Endothelial cell of umbilical vein (primary cell): ENCODE data around the gene DLGAP1. TPM values are rescaled to one million over a fixed set of nuclear protein-coding genes. Genes with fewer than 3 reads are reported as not detected.

Experiments used
- BruUV-seq: library from RNA; stranded (reverse); fragments of 400-500 nt; replicated peaks from 2 replicates; lab custom pipeline; 2021; lab: Mats Ljungman, UMichigan
- CTCF ChIA-PET: fragments of 300-600, 350-600 bp; sonication (Branson Sonifier 250); formaldehyde crosslinking; loops from one replicate; lab custom pipeline; 2021; ENCODE audit warnings: antibody characterized with exemption, inconsistent platforms; lab: Charles Lee
- POLR2A ChIA-PET: fragments of 300-600, 350-600 bp; sonication (Branson Sonifier 250); formaldehyde crosslinking; loops from one replicate; lab custom pipeline; 2021; ENCODE audit warnings: antibody characterized with exemption, inconsistent platforms; lab: Charles Lee
- DNase-seq: peaks from one replicate; pipeline ENCODE4 v3.0.0-alpha.2; 2011; ENCODE audit warnings: low read depth, low spot score
- FAIRE-seq: peaks from 2 replicates; lab custom pipeline; 2011; peaks lifted over from hg19 to GRCh38; lab: Jason Lieb, UNC
- H2AFZ ChIP-seq: 2 replicates; pipeline ENCODE4 v1.6.0; 2012; ENCODE audit warnings: low read depth, low read length, control low read depth, inconsistent platforms
- H3K27ac ChIP-seq: 2 replicates; pipeline ENCODE4 v1.5.1; 2011; ENCODE audit warnings: low read depth, mild to moderate bottlenecking, control low read depth, low read length, moderate library complexity; ENCODE audit not compliant: insufficient read depth
- H3K27me3 ChIP-seq, 2 experiments: 2 replicates each; pipeline versions ENCODE4 v1.6.0 to v1.6.1; 2011; ENCODE audit warnings: low read length in 2 of 2, mixed read lengths in 1 of 2; ENCODE audit not compliant: control insufficient read depth in 2 of 2, insufficient read depth in 2 of 2
- H3K36me3 ChIP-seq, 2 experiments: 2 replicates in 1 of 2; 3 replicates in 1 of 2; pipeline ENCODE4 v1.5.1; 2011; ENCODE audit warnings: low read length in 2 of 2, mild to moderate bottlenecking in 1 of 2, moderate library complexity in 1 of 2; ENCODE audit not compliant: control insufficient read depth in 2 of 2, insufficient read depth in 2 of 2; ENCODE audit errors: extremely low read depth in 1 of 2
- H3K4me1 ChIP-seq: 3 replicates; pipeline ENCODE4 v1.5.1; 2011; ENCODE audit warnings: mild to moderate bottlenecking, low read length; ENCODE audit not compliant: control insufficient read depth, insufficient read depth; ENCODE audit errors: extremely low read depth
- H3K4me2 ChIP-seq: 2 replicates; pipeline ENCODE4 v1.6.1; 2011; ENCODE audit warnings: low read length, control low read depth, mixed read lengths; ENCODE audit not compliant: insufficient read depth
- H3K4me3 ChIP-seq, 3 experiments: fragments of 200-600 bp in 1 of 3; sonication (generic), shearing (Covaris generic) in 1 of 3; replicated peaks in 1 of 3; 2 replicates each; pipeline ENCODE4 v1.5.1; 2011 to 2016; ENCODE audit warnings: control low read depth in 3 of 3, low read length in 3 of 3, mild to moderate bottlenecking in 2 of 3, inconsistent platforms in 1 of 3, low read depth in 1 of 3, moderate library complexity in 1 of 3; ENCODE audit not compliant: insufficient read depth in 1 of 3
- H3K79me2 ChIP-seq: 2 replicates; pipeline ENCODE4 v1.6.0; 2012; ENCODE audit warnings: low read length, inconsistent platforms; ENCODE audit not compliant: control insufficient read depth, insufficient read depth
- H3K9ac ChIP-seq: replicated peaks from 2 replicates; pipeline ENCODE3; 2011; ENCODE audit warnings: low read length, control low read depth; ENCODE audit not compliant: insufficient read depth; ENCODE audit errors: extremely low read depth
- H3K9me1 ChIP-seq: replicated peaks from 3 replicates; pipeline ENCODE4 v1.6.0; 2011; ENCODE audit warnings: mild to moderate bottlenecking, low read length; ENCODE audit not compliant: control insufficient read depth, insufficient read depth; ENCODE audit errors: extremely low read depth
- H3K9me3 ChIP-seq: replicated peaks from 2 replicates; pipeline ENCODE4 v1.5.1; 2012; ENCODE audit warnings: low read length, inconsistent platforms; ENCODE audit not compliant: control insufficient read depth, insufficient read depth
- H4K20me1 ChIP-seq: replicated peaks from 2 replicates; pipeline ENCODE3; 2011; ENCODE audit warnings: mild to moderate bottlenecking, low read length; ENCODE audit not compliant: control insufficient read depth, insufficient read depth; ENCODE audit errors: extremely low read depth
- CTCF ChIP-seq, 2 donors: IDR thresholded peaks; 1 replicate in 1 of 2; 2 replicates in 1 of 2; pipeline ENCODE4 v1.5.1; 2011; ENCODE audit warnings: low read length in 2 of 2, mild to moderate bottlenecking in 2 of 2, moderate library complexity in 2 of 2, control low read depth in 1 of 2, inconsistent platforms in 1 of 2, low read depth in 1 of 2; ENCODE audit not compliant: insufficient read depth in 1 of 2; ENCODE audit errors: extremely low read depth in 1 of 2
- EZH2 ChIP-seq: IDR thresholded peaks from 2 replicates; pipeline ENCODE4 v1.6.1; 2012; ENCODE audit warnings: borderline replicate concordance, low read depth, mild to moderate bottlenecking, moderate library complexity, low read length, inconsistent platforms; ENCODE audit not compliant: severe bottlenecking
- FOS ChIP-seq: IDR thresholded peaks from 2 replicates; pipeline ENCODE4 v1.6.1; 2011; ENCODE audit warnings: mild to moderate bottlenecking, low read length, moderate library complexity, borderline replicate concordance; ENCODE audit not compliant: insufficient read depth
- GATA2 ChIP-seq: IDR thresholded peaks from 2 replicates; pipeline ENCODE4 v1.7.0; 2011; ENCODE audit warnings: low read depth, mild to moderate bottlenecking, moderate library complexity, mixed read lengths, low read length; ENCODE audit not compliant: insufficient read length, insufficient read depth
- JUN ChIP-seq: IDR thresholded peaks from 2 replicates; pipeline ENCODE4 v1.6.1; 2011; ENCODE audit warnings: borderline replicate concordance, low read depth; ENCODE audit not compliant: insufficient read length, insufficient read depth
- MYC ChIP-seq: IDR thresholded peaks from one replicate; pipeline ENCODE4 v1.6.1; 2011; ENCODE audit warnings: mild to moderate bottlenecking, low read depth, low read length
- POLR2A ChIP-seq: IDR thresholded peaks from 2 replicates; pipeline ENCODE4 v1.6.1; 2012; ENCODE audit warnings: low read depth, mild to moderate bottlenecking, control low read depth, low read length
- POLR2AphosphoS5 ChIP-seq: IDR thresholded peaks from 2 replicates; pipeline ENCODE4 v1.6.1; 2012; ENCODE audit warnings: low read depth, mild to moderate bottlenecking, control low read depth, low read length, moderate library complexity; ENCODE audit not compliant: insufficient read depth
- dilution Hi-C: fragments of 300-500 bp; cut with MboI; formaldehyde crosslinking; loops from one replicate; pipeline ENCODE4 v1.15.0; 2019; ENCODE audit warnings: low sequenced_read_pairs; ENCODE audit not compliant: extremely low pct_ligation_motif_present
- intact Hi-C: fragments of 100-400 bp; cut with micrococcal nuclease; formaldehyde crosslinking; loops from one replicate; pipeline ENCODE4 v1.10.0; 2022
- polyA plus RNA-seq, 4 experiments: library from polyadenylated mRNA; depleted of rRNA in 3 of 4; stranded (reverse) in 3 of 4; unstranded in 1 of 4; fragments of >200 nt; gene quantifications; 2 replicates each; pipeline versions ENCODE4 v1.2.1 to v1.2.3, GENCODE V29; 2011 to 2012; ENCODE audit warnings: missing spikeins in 1 of 4
- total RNA-seq: library from RNA; stranded (reverse); gene quantifications from 2 replicates; pipeline ENCODE4 v1.2.3, GENCODE V29; 2021
- TF ChIP-seq, protein P1 (sequence below): IDR thresholded peaks from 2 replicates; pipeline ENCODE4 v1.6.1; 2011; ENCODE audit not compliant: insufficient read depth, insufficient read length

The DLGAP1 gene
- total and polyA plus RNA-seq, 2 donors (not counting 3 experiments of a cell fraction or from before 2014, with no cell fraction given) = 0.04 TPM; not detected in 1

GRCh38 chr18:4251206-4251605 lies 203.9 kb downstream of the DLGAP1 start:
- no peak overlapping the region for H2AFZ ChIP-seq
- no peaks in the 10 kb centered on the region for H3K27me3 ChIP-seq
- intact Hi-C loops (no loop called here), dilution Hi-C loops (no loop called here)
- no peak for TF ChIP-seq POLR2AphosphoS5
- no peak for TF ChIP-seq MYC
- TF ChIP-seq GATA2 = no peak
- no peak for TF ChIP-seq POLR2A
- TF ChIP-seq, protein P1, sequence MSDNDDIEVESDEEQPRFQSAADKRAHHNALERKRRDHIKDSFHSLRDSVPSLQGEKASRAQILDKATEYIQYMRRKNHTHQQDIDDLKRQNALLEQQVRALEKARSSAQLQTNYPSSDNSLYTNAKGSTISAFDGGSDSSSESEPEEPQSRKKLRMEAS = no peak
- TF ChIP-seq CTCF (IDR thresholded peaks at IDR 0.05; ENCODE audit: extremely low read depth in 1 of 2, insufficient read depth in 1 of 2, low read depth in 1 of 2, low read length in 2 of 2) = no peak
- TF ChIP-seq JUN = no peak
- no peak for TF ChIP-seq FOS
- no peak for TF ChIP-seq EZH2
- no TSS peak for BruUV-seq
- H3K4me2 ChIP-seq = no peak overlapping the region
- FAIRE-seq (no peak), DNase-seq (no peak)
- no peaks in the 10 kb centered on the region for H3K9me1 ChIP-seq
- no peak overlapping the region for H3K9ac ChIP-seq
- no peak overlapping the region for H3K27ac ChIP-seq
- no peaks in the 10 kb centered on the region for H3K79me2 ChIP-seq
- H3K36me3 ChIP-seq = no peaks in the 10 kb centered on the region
- H3K4me3 ChIP-seq = no peak overlapping the region
- CTCF ChIA-PET = no interaction called here
- H3K9me3 ChIP-seq = no peaks in the 10 kb centered on the region
- H4K20me1 ChIP-seq = no peaks in the 10 kb centered on the region
- H3K4me1 ChIP-seq = no peaks in the 10 kb centered on the region
- POLR2A ChIA-PET = no interaction called here
